ENCODE measurements around the gene F13A1. TPM values are rescaled to one million over a fixed set of nuclear protein-coding genes. Genes with fewer than 3 reads are reported as not detected.

F13A1 gene
- total RNA-seq (2022; extraction: Qiagen RNA extraction) = not detected in 5 replicates

DNA sequence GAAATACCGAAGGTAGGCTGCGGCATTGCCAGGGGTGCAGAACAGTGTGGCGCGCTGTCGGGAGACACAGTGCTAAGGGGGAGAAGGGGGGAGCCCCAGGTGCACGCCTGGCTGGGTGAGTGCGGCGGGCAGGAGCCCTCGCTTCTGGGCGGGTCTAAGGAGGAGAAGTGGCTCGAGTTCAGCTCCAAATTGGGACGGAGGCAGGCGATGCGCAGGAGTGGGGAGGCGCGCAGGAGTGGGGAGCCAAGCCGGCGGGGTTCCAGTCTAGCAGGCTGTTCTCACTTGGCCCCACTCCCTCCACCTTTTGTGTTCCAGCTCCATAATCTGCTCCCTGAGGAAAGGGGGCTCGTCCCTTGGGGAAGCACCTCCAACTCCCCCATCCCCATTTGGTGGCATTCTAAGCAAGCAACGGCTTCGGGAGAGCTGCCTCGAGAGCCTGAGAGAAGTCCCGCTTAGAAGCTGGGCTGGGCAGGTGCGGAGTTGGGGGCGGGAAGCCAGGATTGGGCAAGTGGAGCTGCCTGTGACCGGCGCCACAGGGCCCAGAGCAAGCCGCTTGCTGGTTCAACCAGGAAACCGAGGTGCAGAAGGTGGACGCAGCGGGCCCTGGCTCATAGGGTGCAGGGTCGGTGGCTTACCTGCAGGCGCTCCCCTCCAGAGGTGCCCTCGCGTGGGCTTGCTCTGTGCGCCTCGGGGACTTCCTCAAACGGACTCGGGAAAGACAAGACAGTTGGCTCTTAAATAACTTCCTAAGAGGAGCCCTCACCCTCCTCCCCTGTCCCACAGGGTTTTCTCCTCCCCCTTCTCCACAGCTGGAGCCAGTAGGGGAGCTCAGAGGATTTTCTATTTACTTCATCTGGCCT, at the start of gene F13A1:
F13A1 (minus strand) TSS at position 711 of the 860 bp plus-strand sequence. CDS start 1,998 bp downstream, outside the sequence.

